Loucy (cell line): ENCODE results near the gene CCDC134.

Experiments used
- CTCF ChIP-seq: fragments of 200-600 bp; sonication (generic); conservative IDR thresholded peaks from 2 replicates; pipeline ENCODE4 v1.5.1; 2014; ENCODE audit warnings: mild to moderate bottlenecking, antibody characterized with exemption, low read length
- EZH2phosphoT487 ChIP-seq: fragments of 200-600 bp; IDR thresholded peaks from 2 replicates; pipeline ENCODE4 v1.6.1; 2018; ENCODE audit warnings: antibody characterized with exemption, mild to moderate bottlenecking, moderate library complexity, borderline replicate concordance

- TF ChIP-seq CTCF (no peak), EZH2phosphoT487 (no peak)
Observed at GRCh38 chr22:41816871-41817270, 16.4 kb downstream of the CCDC134 start.
